ENCODE measurements around the gene SMAD2. TPM values are rescaled to one million over a fixed set of nuclear protein-coding genes. Genes with fewer than 3 reads are reported as not detected.

Gene SMAD2
- total RNA-seq, 2 donors from 2014 or later = 60.0 to 101 TPM

DNA sequence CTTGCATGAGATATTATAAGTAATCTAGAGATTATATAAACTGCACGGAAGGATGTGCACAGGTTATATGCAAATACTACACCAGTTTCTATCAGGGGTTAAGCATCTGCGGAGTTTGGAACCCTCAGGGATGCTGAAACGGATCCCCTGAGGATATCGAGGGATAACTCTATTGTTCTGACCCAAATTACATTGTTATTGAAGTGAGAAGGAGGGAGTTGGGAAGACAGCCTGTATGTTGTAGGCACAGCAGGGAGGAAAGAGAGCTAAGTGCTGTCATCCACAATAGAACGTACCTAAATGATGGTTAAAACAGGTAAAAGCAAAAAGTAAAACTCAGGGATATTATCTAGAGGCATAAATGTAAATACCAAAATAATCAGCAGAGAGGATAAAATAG lies 44.6 kb upstream of the SMAD2 start:
- ATAC-seq (ENCODE audit: insufficient number of reproducible peaks, low FRiP score, low read depth) (no peak), DNase-seq (ENCODE audit: low spot score) (no peak)
- Histone ChIP-seq H3K27ac (no peak overlapping the region), H3K36me3 (no peaks in the 10 kb centered on the region), H3K27me3 (replicated peaks; ENCODE audit: insufficient read depth) (no peaks in the 10 kb centered on the region), H3K4me1 (ENCODE audit: control insufficient read depth in 1 of 2, low read depth in 2 of 2) (no peaks in the 10 kb centered on the region), H3K9me3 (no peaks in the 10 kb centered on the region), H3K4me3 (no peak overlapping the region)
- TF ChIP-seq, protein P1, sequence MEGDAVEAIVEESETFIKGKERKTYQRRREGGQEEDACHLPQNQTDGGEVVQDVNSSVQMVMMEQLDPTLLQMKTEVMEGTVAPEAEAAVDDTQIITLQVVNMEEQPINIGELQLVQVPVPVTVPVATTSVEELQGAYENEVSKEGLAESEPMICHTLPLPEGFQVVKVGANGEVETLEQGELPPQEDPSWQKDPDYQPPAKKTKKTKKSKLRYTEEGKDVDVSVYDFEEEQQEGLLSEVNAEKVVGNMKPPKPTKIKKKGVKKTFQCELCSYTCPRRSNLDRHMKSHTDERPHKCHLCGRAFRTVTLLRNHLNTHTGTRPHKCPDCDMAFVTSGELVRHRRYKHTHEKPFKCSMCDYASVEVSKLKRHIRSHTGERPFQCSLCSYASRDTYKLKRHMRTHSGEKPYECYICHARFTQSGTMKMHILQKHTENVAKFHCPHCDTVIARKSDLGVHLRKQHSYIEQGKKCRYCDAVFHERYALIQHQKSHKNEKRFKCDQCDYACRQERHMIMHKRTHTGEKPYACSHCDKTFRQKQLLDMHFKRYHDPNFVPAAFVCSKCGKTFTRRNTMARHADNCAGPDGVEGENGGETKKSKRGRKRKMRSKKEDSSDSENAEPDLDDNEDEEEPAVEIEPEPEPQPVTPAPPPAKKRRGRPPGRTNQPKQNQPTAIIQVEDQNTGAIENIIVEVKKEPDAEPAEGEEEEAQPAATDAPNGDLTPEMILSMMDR (IDR thresholded peaks at IDR 0.05) = no peak

DNA sequence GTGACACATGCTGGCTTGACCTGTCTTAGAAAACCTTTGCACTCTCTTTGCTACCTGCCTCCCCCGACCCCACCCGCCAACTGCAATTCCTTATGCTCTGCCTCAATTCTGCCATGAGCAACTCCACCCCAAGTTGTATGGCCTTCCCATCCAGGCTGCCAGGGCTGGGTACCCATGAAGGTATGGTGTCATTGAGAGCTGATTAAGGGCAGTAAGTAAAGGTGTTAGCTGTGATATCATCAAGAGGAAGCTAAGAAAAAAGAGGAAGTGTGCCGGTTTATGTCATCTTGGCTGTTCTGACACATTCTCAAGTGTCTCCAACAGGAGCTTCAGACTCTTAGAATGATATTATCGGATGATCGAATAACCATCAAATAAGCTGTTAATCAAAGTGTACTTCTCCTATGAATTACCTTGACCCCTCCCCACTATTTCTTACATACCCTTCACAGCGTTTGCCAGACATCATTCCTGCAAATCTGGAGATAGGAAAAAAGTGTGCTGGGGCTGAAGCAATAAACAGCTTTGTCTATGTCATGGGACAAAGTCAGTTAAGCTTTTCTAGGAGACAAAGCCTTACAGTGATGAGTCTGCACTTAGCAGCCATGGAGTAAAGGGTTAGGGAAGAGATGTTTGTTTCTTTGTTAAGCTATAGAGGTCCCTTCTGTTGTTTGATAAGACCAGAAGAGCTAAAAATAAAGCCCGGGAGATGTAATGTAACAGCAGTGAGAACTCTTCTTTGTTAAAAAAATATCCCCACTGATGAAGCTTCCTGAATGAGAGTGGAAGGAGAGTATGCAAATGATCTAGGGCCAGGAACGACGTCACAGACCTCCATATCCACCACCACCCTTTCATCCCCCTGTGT lies 40.4 kb upstream of the SMAD2 start:
- Histone ChIP-seq H3K27ac (no peak overlapping the region), H3K9me3 (no peaks in the 10 kb centered on the region), H3K36me3 (no peaks in the 10 kb centered on the region), H3K4me3 (no peak overlapping the region), H3K4me1 (ENCODE audit: control insufficient read depth in 1 of 2, low read depth in 2 of 2) (peaks cover 6 to 19% of the 10 kb centered on the region in 2 donors), H3K27me3 (replicated peaks; ENCODE audit: insufficient read depth) (no peaks in the 10 kb centered on the region)
- DNase-seq (ENCODE audit: low spot score) (no peak), ATAC-seq (ENCODE audit: insufficient number of reproducible peaks, low FRiP score, low read depth) (no peak)
- TF ChIP-seq, protein P1 (IDR thresholded peaks at IDR 0.05) = no peak

DNA sequence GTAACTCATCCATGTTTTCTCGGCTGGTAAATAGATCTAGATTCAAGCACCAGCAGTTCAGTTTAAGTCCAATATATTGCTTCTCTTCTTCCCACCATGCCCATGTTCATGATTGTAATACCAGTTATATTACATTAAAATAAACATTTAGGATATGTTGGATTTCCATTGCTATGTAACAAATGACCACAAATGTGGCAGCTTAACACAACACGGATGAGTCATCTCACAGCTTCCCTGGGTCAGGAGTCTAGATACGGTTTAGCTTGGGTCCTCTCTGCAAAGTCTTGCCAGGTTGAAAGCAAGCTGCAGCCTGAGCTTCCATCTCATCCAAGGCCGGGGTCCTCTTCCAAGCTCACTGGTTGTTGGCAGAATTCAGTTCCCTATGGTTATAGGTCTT lies 39.4 kb upstream of the SMAD2 start:
- H3K4me1 ChIP-seq (ENCODE audit: control insufficient read depth in 1 of 2, low read depth in 2 of 2) = peaks cover 6 to 19% of the 10 kb centered on the region in 2 donors
- no peaks in the 10 kb centered on the region for H3K9me3 ChIP-seq
- H3K27ac ChIP-seq = no peak overlapping the region
- ATAC-seq (ENCODE audit: insufficient number of reproducible peaks, low FRiP score, low read depth) (no peak), DNase-seq (ENCODE audit: low spot score) (no peak)
- no peak overlapping the region for H3K4me3 ChIP-seq
- TF ChIP-seq, protein P1 (IDR thresholded peaks at IDR 0.05) = no peak
- no peaks in the 10 kb centered on the region for H3K27me3 ChIP-seq (replicated peaks; ENCODE audit: insufficient read depth)
- no peaks in the 10 kb centered on the region for H3K36me3 ChIP-seq

DNA sequence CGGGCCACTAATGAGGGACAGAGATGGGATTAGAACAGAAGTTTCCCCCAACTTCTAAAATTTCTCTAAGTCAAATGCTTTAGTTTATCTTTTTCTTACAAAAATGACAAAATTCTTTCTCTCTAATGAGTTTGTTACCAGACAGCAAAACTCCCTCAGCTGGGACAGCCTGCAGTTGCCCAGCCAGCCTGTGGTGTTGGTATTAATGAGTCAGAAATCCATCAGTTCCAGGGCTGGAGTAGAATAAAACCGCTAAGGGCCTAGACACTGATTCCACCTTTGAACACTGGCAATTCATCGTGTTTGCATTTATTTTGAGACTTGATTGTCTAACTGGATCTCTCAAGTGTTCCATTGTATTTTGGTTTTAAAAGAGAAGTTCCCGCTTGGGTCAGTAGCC lies 38.3 kb upstream of the SMAD2 start:
- ATAC-seq (ENCODE audit: insufficient number of reproducible peaks, low FRiP score, low read depth) = no peak
- H3K4me3 ChIP-seq = peak overlapping the region; percentile 16
- H3K4me1 ChIP-seq (ENCODE audit: control insufficient read depth in 1 of 2, low read depth in 2 of 2) = peaks cover 6 to 19% of the 10 kb centered on the region in 2 donors
- TF ChIP-seq, protein P1 (IDR thresholded peaks at IDR 0.05) = peak; percentile 25
- no peaks in the 10 kb centered on the region for H3K36me3 ChIP-seq
- DNase-seq (ENCODE audit: low spot score) = no peak
- peak overlapping the region; percentile 62 for H3K27ac ChIP-seq
- H3K9me3 ChIP-seq = no peaks in the 10 kb centered on the region
- no peaks in the 10 kb centered on the region for H3K27me3 ChIP-seq (replicated peaks; ENCODE audit: insufficient read depth)

DNA sequence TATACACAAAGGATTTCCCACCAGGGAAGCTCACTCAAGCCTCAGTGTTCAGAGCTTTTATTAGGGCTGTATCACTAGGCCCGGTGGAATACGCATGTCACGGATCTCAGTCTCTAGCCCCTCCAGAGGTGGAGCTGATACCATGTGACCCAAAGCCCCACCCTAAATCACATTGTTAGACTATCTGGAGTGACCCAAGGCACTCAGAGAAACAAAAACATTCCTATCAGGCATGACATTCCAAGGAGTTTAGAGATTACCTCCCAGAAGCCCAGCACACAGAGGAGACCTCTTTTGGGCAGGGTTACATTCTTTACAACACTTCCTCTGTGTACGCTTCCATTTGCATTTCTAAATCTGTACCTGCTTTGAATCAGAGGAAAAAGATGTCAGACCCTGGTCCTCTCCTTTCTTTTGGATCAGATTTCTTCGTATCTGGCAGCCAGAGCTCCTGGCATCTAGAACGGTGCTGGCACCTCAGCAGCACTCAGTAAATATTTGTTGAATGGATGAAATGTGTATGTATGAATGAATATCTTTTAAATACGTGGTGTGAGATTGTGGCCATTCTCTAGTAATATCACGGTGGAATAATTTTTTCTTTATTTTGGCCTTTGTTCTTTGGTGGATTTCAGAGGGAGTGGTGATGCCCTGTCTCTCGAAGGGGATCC lies 37.7 kb upstream of the SMAD2 start:
- ATAC-seq (ENCODE audit: insufficient number of reproducible peaks, low FRiP score, low read depth) = peak; percentile 73
- TF ChIP-seq, protein P1 (IDR thresholded peaks at IDR 0.05) = no peak
- H3K4me1 ChIP-seq (ENCODE audit: control insufficient read depth in 1 of 2, low read depth in 2 of 2) = peaks cover 6 to 19% of the 10 kb centered on the region in 2 donors
- DNase-seq (ENCODE audit: low spot score) = no peak
- peak overlapping the region; percentile 16 for H3K4me3 ChIP-seq
- no peaks in the 10 kb centered on the region for H3K9me3 ChIP-seq
- H3K36me3 ChIP-seq = no peaks in the 10 kb centered on the region
- H3K27ac ChIP-seq = peak overlapping the region; percentile 62
- H3K27me3 ChIP-seq (replicated peaks; ENCODE audit: insufficient read depth) = no peaks in the 10 kb centered on the region

Data from thoracic aorta (tissue), 2 donors.